ENCODE results near the gene MALSU1.

GRCh38 chr7:23291957-23292560 lies 7.1 kb upstream of the MALSU1 start:
- TF ChIP-seq EP300 (IDR thresholded peaks at IDR 0.05; ENCODE audit: low read depth) (no peak), POLR2A (IDR thresholded peaks at IDR 0.05) (no peak)
- TF ChIP-seq, protein P1, sequence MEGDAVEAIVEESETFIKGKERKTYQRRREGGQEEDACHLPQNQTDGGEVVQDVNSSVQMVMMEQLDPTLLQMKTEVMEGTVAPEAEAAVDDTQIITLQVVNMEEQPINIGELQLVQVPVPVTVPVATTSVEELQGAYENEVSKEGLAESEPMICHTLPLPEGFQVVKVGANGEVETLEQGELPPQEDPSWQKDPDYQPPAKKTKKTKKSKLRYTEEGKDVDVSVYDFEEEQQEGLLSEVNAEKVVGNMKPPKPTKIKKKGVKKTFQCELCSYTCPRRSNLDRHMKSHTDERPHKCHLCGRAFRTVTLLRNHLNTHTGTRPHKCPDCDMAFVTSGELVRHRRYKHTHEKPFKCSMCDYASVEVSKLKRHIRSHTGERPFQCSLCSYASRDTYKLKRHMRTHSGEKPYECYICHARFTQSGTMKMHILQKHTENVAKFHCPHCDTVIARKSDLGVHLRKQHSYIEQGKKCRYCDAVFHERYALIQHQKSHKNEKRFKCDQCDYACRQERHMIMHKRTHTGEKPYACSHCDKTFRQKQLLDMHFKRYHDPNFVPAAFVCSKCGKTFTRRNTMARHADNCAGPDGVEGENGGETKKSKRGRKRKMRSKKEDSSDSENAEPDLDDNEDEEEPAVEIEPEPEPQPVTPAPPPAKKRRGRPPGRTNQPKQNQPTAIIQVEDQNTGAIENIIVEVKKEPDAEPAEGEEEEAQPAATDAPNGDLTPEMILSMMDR (IDR thresholded peaks at IDR 0.05) = no peak

Data from transverse colon (tissue), 3 donors.